BLaER1 treated with 17β-estradiol and CSF1 and Interleukin-3, amounts not matched to agents 10 nM and 100 nM (cell line): ENCODE measurements around the gene SERPINE2.

Experiments used
- H3K27ac ChIP-seq, 11 experiments: shearing (Covaris generic); formaldehyde crosslinking; 2 replicates each; pipeline ENCODE4 v1.8.1; 2022
- H3K27me3 ChIP-seq, 11 experiments: shearing (Covaris generic); formaldehyde crosslinking; 2 replicates each; pipeline ENCODE4 v1.8.1; 2022
- H3K36me3 ChIP-seq, 11 experiments: shearing (Covaris generic); formaldehyde crosslinking; 2 replicates each; pipeline ENCODE4 v1.8.1; 2022
- H3K4me1 ChIP-seq, 10 experiments: shearing (Covaris generic); formaldehyde crosslinking; 2 replicates each; pipeline ENCODE4 v1.8.1; 2022
- H3K4me2 ChIP-seq, 11 experiments: shearing (Covaris generic); formaldehyde crosslinking; 2 replicates each; pipeline ENCODE4 v1.8.1; 2022
- H3K4me3 ChIP-seq, 10 experiments: shearing (Covaris generic); formaldehyde crosslinking; 2 replicates each; pipeline ENCODE4 v1.8.1; 2022
- H3K9ac ChIP-seq, 11 experiments: shearing (Covaris generic); formaldehyde crosslinking; 2 replicates each; pipeline ENCODE4 v1.8.1; 2022
- H3K9me3 ChIP-seq, 11 experiments: shearing (Covaris generic); formaldehyde crosslinking; replicated peaks in 1 of 11; 2 replicates each; pipeline ENCODE4 v1.8.1; 2022
- H4K20me1 ChIP-seq, 11 experiments: shearing (Covaris generic); formaldehyde crosslinking; 2 replicates each; pipeline ENCODE4 v1.8.1; 2022
- Cebpa-rat ChIP-seq, 11 experiments: shearing (Covaris generic); IDR thresholded peaks; 2 replicates each; pipeline ENCODE4 v1.8.1; 2022

Gene SERPINE2

DNA sequence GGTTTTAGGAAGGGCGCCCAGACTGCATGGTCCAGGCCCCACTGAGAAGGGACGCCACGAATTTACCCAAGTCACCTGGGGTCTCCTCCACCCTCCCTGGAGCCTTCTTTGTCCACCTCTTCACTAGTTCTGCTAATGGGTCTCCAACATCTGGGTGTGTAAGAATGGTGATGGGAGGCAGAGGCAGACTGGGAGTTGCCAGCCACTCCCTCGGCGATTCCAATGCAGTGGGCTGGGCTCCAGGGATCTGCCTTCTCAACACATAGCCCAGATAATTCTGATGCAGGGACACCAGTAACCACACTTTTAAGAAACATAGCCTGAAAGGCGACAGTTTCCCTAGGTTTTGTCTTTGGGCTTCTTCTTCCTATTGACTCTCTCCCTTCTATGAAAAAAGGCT, 42.7 kb downstream of the SERPINE2 start:
- no peak for TF ChIP-seq Cebpa-rat (IDR thresholded peaks at IDR 0.05)
- H3K27ac ChIP-seq: no peak overlapping the region; a peak in 1 of 22 replicates
- no peak overlapping the region for H3K4me2 ChIP-seq
- no peak overlapping the region for H3K4me3 ChIP-seq
- H3K9me3 ChIP-seq: peaks cover 0 to 8% (median 0%) of the 10 kb centered on the region in 11 experiments; a peak in 6 of 22 replicates
- H3K36me3 ChIP-seq: peaks cover 0 to 40% (median 14%) of the 10 kb centered on the region in 11 experiments; a peak in 17 of 22 replicates
- H3K4me1 ChIP-seq: 0 out of 20 replicates have a peak, but pooled peaks cover 0 to 6% (median 0%) of the 10 kb centered on the region in 10 experiments
- no peaks in the 10 kb centered on the region; a peak in 1 of 22 replicates for H3K27me3 ChIP-seq
- H3K9ac ChIP-seq: no peak overlapping the region
- H4K20me1 ChIP-seq: no peaks in the 10 kb centered on the region; a peak in 2 of 22 replicates

DNA sequence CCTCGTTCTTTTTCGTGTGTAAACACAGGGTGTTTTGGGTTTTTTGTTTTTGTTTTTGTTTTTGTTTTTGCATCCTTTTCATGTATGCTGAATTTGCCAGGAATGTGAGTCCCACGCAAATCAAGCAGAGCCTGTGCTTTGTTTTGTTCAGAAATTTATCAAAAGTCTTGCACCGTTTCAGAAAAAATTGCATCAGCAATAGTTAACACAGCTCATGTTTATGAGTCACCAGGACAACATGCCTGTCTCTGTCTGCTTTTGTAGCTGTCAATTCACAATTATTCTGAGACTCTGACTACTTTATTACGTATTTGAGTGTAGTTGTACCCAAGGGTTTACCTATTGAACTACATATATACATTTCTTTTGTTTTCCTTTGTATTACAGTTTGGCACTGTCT, 43.5 kb downstream of the SERPINE2 start:
- Histone ChIP-seq H3K27ac (peak overlapping the region in 3 of 11 experiments; percentile 14 to 45 (median 22); a peak in 3 of 22 replicates), H4K20me1 (no peaks in the 10 kb centered on the region; a peak in 1 of 22 replicates), H3K4me2 (no peak overlapping the region), H3K9ac (no peak overlapping the region), H3K4me1 (0 out of 20 replicates have a peak, but pooled peaks cover 0 to 6% (median 0%) of the 10 kb centered on the region in 10 experiments), H3K27me3 (no peaks in the 10 kb centered on the region; a peak in 1 of 22 replicates), H3K9me3 (no peaks in the 10 kb centered on the region), H3K36me3 (peaks cover 0 to 40% (median 6%) of the 10 kb centered on the region in 11 experiments; a peak in 8 of 22 replicates), H3K4me3 (no peak overlapping the region)
- TF ChIP-seq Cebpa-rat (IDR thresholded peaks at IDR 0.05): no peak

- no peak overlapping the region for H3K9ac ChIP-seq
- H4K20me1 ChIP-seq: no peaks in the 10 kb centered on the region; a peak in 1 of 22 replicates
- no peak overlapping the region for H3K4me3 ChIP-seq
- H3K27me3 ChIP-seq: no peaks in the 10 kb centered on the region; a peak in 1 of 22 replicates
- H3K4me1 ChIP-seq: 0 out of 20 replicates have a peak, but pooled peaks cover 0 to 6% (median 0%) of the 10 kb centered on the region in 10 experiments
- H3K9me3 ChIP-seq: no peaks in the 10 kb centered on the region
- no peak overlapping the region for H3K4me2 ChIP-seq
- no peak for TF ChIP-seq Cebpa-rat (IDR thresholded peaks at IDR 0.05)
- H3K27ac ChIP-seq: peak overlapping the region in 2 of 11 experiments; percentile 22 to 45; a peak in 3 of 22 replicates
- H3K36me3 ChIP-seq: peaks cover 0 to 37% (median 6%) of the 10 kb centered on the region in 11 experiments; a peak in 8 of 22 replicates
Measured at GRCh38 chr2:223994562-223995162, 44.4 kb downstream of the SERPINE2 start.

DNA sequence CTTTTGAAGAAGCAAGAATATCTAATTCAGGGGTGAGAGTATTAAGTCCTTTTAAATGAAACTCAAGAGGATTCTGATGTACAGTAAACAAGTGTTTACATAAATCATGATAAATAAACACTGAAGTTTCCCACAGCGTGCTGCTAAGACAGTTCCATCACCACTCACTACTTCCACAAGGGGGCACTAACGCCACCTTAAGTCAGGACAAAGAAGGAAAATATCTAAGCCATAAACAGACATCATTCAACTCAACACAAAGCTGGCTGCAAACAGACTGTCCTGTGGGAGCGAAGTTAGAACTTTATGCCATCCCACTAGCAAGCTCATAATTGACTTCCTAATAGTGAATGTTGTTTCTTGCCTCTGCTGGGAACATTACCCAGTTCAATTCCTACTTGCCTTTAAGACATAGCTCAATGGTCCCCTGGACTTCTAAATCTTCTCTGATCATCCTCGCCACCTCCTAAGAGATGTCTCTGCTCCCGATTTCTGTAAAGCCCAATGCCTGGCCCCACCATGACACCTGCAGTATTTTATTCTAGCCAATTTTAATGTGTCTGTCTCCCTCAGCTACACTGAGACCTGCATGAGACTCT, 45.4 kb downstream of the SERPINE2 start:
- Histone ChIP-seq H3K4me3 (no peak overlapping the region), H3K9ac (no peak overlapping the region), H3K9me3 (no peaks in the 10 kb centered on the region), H3K4me2 (no peak overlapping the region), H3K27me3 (no peaks in the 10 kb centered on the region; a peak in 1 of 22 replicates), H3K4me1 (0 out of 20 replicates have a peak, but pooled peaks cover 0 to 6% (median 0%) of the 10 kb centered on the region in 10 experiments), H3K27ac (no peak overlapping the region), H3K36me3 (peaks cover 0 to 43% (median 6%) of the 10 kb centered on the region in 11 experiments; a peak in 8 of 22 replicates), H4K20me1 (no peaks in the 10 kb centered on the region; a peak in 1 of 22 replicates)
- no peak for TF ChIP-seq Cebpa-rat (IDR thresholded peaks at IDR 0.05)

DNA sequence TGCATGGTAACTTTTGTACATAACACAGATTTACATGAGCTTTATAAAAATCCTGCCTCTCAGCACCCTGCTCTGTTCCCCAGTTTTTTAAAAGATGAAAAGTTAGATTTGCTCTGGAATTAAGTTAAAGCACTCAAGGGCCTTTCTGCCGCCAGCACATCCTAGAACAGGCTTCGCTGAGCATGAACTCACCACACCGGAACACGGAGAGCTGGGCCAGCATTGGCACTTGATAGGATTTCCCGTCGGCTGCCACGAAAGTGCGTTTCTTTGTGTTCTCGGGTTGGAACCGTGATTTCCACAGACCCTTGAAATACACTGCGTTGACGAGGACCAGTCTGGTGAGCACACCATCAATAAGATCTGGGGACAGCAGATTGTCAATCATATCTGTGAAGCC, 47.5 kb downstream of the SERPINE2 start:
- Histone ChIP-seq H3K4me2 (no peak overlapping the region), H3K4me1 (0 out of 20 replicates have a peak, but pooled peaks cover 0 to 6% (median 0%) of the 10 kb centered on the region in 10 experiments), H3K9me3 (no peaks in the 10 kb centered on the region), H3K36me3 (peaks cover 0 to 46% (median 9%) of the 10 kb centered on the region in 11 experiments; a peak in 7 of 22 replicates), H3K9ac (0 out of 22 replicates have a peak overlapping the region, but pooled peaks of 1 of the 11 experiments have one; percentile 10), H4K20me1 (no peaks in the 10 kb centered on the region; a peak in 1 of 22 replicates), H3K4me3 (no peak overlapping the region), H3K27ac (no peak overlapping the region), H3K27me3 (no peaks in the 10 kb centered on the region)
- TF ChIP-seq Cebpa-rat (IDR thresholded peaks at IDR 0.05): no peak

DNA sequence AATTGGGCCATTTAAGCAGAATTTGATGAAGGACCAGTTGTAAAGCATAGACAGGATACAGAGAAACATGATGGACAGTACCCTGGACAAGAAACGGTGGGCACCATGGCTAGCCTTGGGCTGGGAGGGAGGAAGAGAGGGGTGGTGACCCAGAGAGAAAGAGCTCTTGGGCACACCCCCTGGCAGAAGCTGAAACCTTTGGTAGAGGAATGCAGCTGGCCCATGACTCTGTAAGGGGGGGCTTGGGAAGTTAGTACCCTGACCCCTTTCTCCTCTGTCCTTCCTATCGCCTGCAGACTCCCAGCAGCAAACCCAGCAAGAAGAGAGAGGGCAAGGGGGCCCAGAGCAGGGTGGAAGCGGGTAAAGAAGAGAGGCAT, 49.2 kb downstream of the SERPINE2 start:
- Histone ChIP-seq H3K27me3 (no peaks in the 10 kb centered on the region), H4K20me1 (no peaks in the 10 kb centered on the region), H3K36me3 (peaks cover 0 to 53% (median 15%) of the 10 kb centered on the region in 11 experiments; a peak in 16 of 22 replicates), H3K9me3 (no peaks in the 10 kb centered on the region), H3K9ac (no peak overlapping the region), H3K4me1 (peaks cover 0 to 2% (median 0%) of the 10 kb centered on the region in 10 experiments; a peak in 1 of 20 replicates), H3K4me3 (no peak overlapping the region), H3K27ac (no peak overlapping the region), H3K4me2 (no peak overlapping the region)
- TF ChIP-seq Cebpa-rat (IDR thresholded peaks at IDR 0.05): no peak

DNA sequence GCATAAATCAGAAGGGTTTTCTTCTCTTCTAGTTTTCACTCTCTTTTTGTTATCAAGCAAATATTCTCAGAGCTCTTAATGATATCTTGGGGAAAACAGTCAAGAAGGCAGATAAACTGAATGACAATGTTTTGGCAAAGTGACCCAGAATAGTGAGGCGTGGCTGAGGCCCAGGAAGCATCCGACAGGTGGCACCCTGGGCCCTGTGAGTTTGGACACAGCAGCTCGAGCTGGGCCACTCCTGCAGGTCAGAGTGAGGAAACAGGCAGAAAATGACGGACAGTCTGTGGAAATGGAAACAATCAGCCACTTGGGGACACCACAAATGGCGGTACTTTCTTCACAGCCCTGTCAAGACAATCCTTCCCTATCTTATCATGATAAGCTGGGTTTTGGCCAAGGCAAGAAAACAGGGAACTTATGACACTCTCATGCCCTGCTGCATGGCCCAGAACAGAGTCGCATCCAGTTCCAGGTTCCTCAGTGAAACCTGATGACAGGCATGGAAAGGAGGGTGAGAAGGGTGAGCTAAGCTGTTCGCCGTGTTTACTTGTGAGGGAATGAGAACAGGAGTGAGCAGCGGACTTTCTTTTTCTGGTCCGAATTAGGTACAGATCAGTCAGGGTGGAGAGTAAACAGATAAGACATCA, 49.8 kb downstream of the SERPINE2 start:
- H3K36me3 ChIP-seq: peaks cover 0 to 58% (median 20%) of the 10 kb centered on the region in 11 experiments; a peak in 17 of 22 replicates
- H3K27me3 ChIP-seq: no peaks in the 10 kb centered on the region

DNA sequence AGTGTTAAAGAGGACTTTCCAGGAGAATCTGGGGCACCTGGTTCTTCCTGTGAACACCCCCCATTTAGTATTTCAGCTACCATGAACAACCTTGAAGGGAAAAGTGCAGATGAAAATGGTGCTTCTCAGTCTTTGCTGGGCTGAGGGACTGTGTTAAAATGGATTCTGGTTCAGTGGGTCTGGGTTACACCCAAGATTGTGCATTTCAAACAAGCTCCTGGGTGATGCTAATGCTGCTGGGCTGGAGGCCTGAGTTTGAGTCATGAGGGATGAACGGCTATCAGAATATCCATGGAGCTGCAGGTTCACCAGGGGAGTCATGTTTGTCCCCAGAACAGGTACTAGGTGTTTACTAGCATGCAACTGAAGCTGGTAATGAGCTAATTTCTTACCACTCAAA, 57.8 kb downstream of the SERPINE2 start:
- H3K36me3 ChIP-seq: peaks cover 0 to 71% (median 18%) of the 10 kb centered on the region in 11 experiments; a peak in 17 of 22 replicates

More for the DNA sequence above, 49.8 kb downstream of the SERPINE2 start:
- TF ChIP-seq Cebpa-rat (IDR thresholded peaks at IDR 0.05): no peak
- no peak overlapping the region for H3K27ac ChIP-seq
- no peak overlapping the region for H3K4me3 ChIP-seq
- H3K9ac ChIP-seq: no peak overlapping the region
- H4K20me1 ChIP-seq: no peaks in the 10 kb centered on the region
- H3K9me3 ChIP-seq: no peaks in the 10 kb centered on the region
- H3K4me2 ChIP-seq: no peak overlapping the region
- peaks cover 0 to 6% (median 0%) of the 10 kb centered on the region in 10 experiments; a peak in 1 of 20 replicates for H3K4me1 ChIP-seq

More for the DNA sequence above, 57.8 kb downstream of the SERPINE2 start:
- Histone ChIP-seq H3K27me3 (no peaks in the 10 kb centered on the region), H4K20me1 (no peaks in the 10 kb centered on the region), H3K9me3 (no peaks in the 10 kb centered on the region), H3K4me2 (no peak overlapping the region), H3K9ac (no peak overlapping the region), H3K27ac (no peak overlapping the region), H3K4me3 (no peak overlapping the region), H3K4me1 (peaks cover 0 to 14% (median 9%) of the 10 kb centered on the region in 10 experiments; a peak in 13 of 20 replicates)
- TF ChIP-seq Cebpa-rat (IDR thresholded peaks at IDR 0.05): no peak
